Mesothelial cell of epicardium (in vitro differentiated cells): Measurements from ENCODE around the gene IQCK. TPM values are rescaled to one million over a fixed set of nuclear protein-coding genes. Genes with fewer than 3 reads are reported as not detected.

Experiments used
- DNase-seq, 2 experiments: peaks; one replicate each; pipeline ENCODE4 v3.0.0; 2021; ENCODE audit warnings: low spot score in 2 of 2; ENCODE audit not compliant: unreplicated experiment in 2 of 2
- H3K27ac Mint-ChIP-seq: 2 replicates; pipeline ENCODE4 v1.8.0; 2021; ENCODE audit warnings: mixed read lengths
- H3K27me3 Mint-ChIP-seq: 2 replicates; pipeline ENCODE4 v1.8.0; 2021; ENCODE audit warnings: low read depth, mixed read lengths
- H3K36me3 Mint-ChIP-seq: 2 replicates; pipeline ENCODE4 v1.8.0; 2021; ENCODE audit warnings: mixed read lengths
- H3K4me1 Mint-ChIP-seq: 2 replicates; pipeline ENCODE4 v1.8.0; 2021; ENCODE audit warnings: mixed read lengths
- H3K4me3 Mint-ChIP-seq: 2 replicates; pipeline ENCODE4 v1.8.0; 2021; ENCODE audit warnings: mild to moderate bottlenecking, moderate library complexity, mixed read lengths
- H3K9me3 Mint-ChIP-seq: 2 replicates; pipeline ENCODE4 v1.8.0; 2021; ENCODE audit warnings: mixed read lengths
- total RNA-seq: library from RNA; stranded (reverse); gene quantifications from 3 replicates; pipeline ENCODE4 v1.2.1, GENCODE V29; 2021
- TF ChIP-seq, protein P1 (sequence below): fragments of 200-600 bp; sonication (generic); IDR thresholded peaks from one replicate; pipeline ENCODE4 v1.5.0; 2021; ENCODE audit warnings: antibody characterized with exemption; ENCODE audit not compliant: unreplicated experiment

The IQCK gene
- total RNA-seq, 1 donor from 2014 or later = 16.0 TPM

DNA sequence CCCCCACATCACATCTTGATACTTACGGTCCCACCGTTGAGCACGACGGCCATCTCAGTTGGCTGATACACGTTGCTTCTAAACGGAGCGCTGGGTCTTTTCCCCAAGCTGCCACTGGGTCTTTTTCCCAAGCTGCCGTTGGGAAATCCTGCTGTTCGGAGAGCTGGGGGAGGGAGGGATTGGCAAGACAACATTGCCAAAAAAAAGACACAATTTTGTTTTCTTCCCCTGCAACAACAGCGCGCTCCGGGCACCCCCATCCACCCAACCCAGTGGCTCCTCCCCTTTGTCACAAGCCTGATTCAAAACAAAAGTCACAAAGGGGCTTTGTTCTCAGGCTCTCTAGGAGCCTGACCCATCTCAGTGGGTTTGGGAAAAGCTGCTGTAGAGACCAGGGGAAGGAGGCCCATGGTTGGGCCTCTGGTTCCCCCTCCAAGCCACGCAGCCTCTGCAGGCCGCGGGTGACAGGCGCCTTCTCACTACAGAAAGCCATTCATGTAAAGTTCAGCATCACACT, 143.8 kb downstream of the IQCK start:
- no peak overlapping the region for H3K4me3 Mint-ChIP-seq
- TF ChIP-seq, protein P1, sequence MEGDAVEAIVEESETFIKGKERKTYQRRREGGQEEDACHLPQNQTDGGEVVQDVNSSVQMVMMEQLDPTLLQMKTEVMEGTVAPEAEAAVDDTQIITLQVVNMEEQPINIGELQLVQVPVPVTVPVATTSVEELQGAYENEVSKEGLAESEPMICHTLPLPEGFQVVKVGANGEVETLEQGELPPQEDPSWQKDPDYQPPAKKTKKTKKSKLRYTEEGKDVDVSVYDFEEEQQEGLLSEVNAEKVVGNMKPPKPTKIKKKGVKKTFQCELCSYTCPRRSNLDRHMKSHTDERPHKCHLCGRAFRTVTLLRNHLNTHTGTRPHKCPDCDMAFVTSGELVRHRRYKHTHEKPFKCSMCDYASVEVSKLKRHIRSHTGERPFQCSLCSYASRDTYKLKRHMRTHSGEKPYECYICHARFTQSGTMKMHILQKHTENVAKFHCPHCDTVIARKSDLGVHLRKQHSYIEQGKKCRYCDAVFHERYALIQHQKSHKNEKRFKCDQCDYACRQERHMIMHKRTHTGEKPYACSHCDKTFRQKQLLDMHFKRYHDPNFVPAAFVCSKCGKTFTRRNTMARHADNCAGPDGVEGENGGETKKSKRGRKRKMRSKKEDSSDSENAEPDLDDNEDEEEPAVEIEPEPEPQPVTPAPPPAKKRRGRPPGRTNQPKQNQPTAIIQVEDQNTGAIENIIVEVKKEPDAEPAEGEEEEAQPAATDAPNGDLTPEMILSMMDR = no peak
- H3K27ac Mint-ChIP-seq = no peak overlapping the region
- peaks cover 13% of the 10 kb centered on the region for H3K4me1 Mint-ChIP-seq
- peaks cover 16% of the 10 kb centered on the region for H3K36me3 Mint-ChIP-seq
- no peaks in the 10 kb centered on the region for H3K27me3 Mint-ChIP-seq
- H3K9me3 Mint-ChIP-seq = no peaks in the 10 kb centered on the region
- no peak for DNase-seq

DNA sequence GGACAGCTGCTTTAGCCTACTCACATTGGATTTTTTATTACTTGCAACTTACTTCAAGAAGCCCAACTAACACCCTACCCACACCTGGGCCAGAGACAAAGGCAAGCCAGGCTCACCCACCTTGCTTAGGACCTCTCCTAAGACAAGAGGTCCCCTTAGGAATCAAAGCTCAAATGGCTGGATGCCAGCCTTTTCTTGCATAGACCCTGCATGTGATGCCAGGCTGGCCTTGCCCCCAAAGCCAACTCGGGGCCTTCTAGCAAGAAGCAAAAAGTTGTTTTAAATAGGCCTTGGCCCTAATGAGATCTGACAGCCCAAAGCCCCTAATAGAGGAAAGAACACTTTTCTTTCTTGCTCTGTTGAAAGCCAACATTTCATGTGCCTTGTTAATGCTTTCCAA, 145.9 kb downstream of the IQCK start:
- Mint-ChIP-seq H3K4me1 (peaks cover 12% of the 10 kb centered on the region), H3K27me3 (no peaks in the 10 kb centered on the region), H3K27ac (no peak overlapping the region), H3K4me3 (no peak overlapping the region), H3K36me3 (peaks cover 16% of the 10 kb centered on the region), H3K9me3 (no peaks in the 10 kb centered on the region)
- TF ChIP-seq, protein P1 = no peak
- no peak for DNase-seq

DNA sequence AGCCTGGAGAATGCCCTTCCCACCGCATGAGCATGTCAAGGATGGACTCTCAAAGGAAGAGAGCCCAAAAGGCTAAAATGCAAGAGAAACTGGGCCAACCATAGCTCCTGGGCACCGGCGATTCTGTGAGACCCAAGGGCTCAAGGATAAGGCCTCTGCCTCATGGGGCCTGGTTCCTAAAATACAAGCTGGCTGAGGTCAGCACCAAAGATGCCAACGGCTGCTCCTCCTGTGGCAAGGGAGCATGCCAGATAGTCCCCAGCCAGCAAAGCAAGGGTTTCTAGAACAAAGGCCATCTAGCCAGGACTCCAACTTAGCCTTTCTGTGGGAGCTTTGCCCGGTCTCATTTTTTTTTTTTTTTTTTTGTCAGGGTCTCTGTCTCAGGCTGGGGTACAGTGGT, 146.5 kb downstream of the IQCK start:
- H3K4me3 Mint-ChIP-seq = no peak overlapping the region
- TF ChIP-seq, protein P1 = no peak
- no peak for DNase-seq
- H3K36me3 Mint-ChIP-seq = peaks cover 11% of the 10 kb centered on the region
- H3K9me3 Mint-ChIP-seq = no peaks in the 10 kb centered on the region
- H3K27ac Mint-ChIP-seq = no peak overlapping the region
- H3K27me3 Mint-ChIP-seq = no peaks in the 10 kb centered on the region
- peaks cover 12% of the 10 kb centered on the region for H3K4me1 Mint-ChIP-seq

DNA sequence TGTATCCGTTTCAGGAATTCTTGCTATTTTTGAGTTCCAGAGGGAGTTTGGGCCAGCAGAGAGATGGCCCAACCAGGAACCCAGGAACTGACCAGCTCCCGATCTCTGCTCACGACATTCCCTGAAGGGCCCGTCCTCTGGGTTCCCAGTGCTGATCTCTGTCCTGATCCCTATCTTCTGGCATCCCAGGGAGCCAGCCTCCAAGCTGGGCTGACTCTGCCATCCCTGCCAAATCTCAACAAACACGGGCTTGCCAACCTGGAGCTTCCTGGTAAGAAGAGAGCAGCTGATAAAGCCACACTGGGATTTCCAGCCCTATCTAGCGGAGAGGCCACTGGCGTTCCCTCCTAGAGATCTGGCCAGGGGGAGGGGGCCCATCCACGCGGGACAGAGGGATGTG, 150.3 kb downstream of the IQCK start:
- Mint-ChIP-seq H3K4me1 (no peaks in the 10 kb centered on the region), H3K27me3 (no peaks in the 10 kb centered on the region), H3K27ac (no peak overlapping the region), H3K4me3 (no peak overlapping the region), H3K36me3 (peaks cover 28% of the 10 kb centered on the region), H3K9me3 (no peaks in the 10 kb centered on the region)
- DNase-seq = no peak
- TF ChIP-seq, protein P1 = no peak

DNA sequence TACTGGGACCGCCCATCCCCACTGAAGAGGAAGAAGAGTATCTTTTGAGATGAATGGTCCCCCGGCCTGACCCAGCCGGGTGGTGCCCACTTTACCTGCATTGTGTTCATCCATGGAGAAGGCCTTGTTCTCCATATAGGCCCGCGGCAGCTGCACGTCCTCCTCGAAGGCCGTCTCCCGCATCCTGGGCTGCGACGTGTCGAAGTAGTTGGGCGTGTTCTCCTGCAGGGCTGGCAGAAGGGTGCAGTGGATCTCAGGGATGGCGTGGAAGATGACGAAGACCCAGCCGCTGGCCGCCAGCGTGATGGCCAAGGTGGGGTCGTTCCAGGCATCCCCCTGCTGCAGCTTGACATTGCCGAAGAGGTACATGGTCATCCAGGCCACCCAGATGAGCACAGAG, 153.7 kb downstream of the IQCK start:
- Mint-ChIP-seq H3K27ac (no peak overlapping the region), H3K36me3 (peaks cover 32% of the 10 kb centered on the region), H3K4me1 (no peaks in the 10 kb centered on the region)

More for the DNA sequence above, 153.7 kb downstream of the IQCK start:
- DNase-seq = no peak
- TF ChIP-seq, protein P1 = no peak
- H3K27me3 Mint-ChIP-seq = no peaks in the 10 kb centered on the region
- H3K9me3 Mint-ChIP-seq = no peaks in the 10 kb centered on the region
- no peak overlapping the region for H3K4me3 Mint-ChIP-seq
